Caki2 (cell line): ENCODE data around the gene MKLN1. TPM values are rescaled to one million over a fixed set of nuclear protein-coding genes. Genes with fewer than 3 reads are reported as not detected.
"Not testable (repeated sequence)": the region's sequence is repeated elsewhere in the genome, so short reads cannot be mapped to it uniquely, and the experiment has no call there.

Experiments used
- DNase-seq: peaks from one replicate; pipeline ENCODE4 v3.0.0-alpha.2; 2015; ENCODE audit warnings: low read depth
- in situ Hi-C: cut with HindIII; loops from 2 replicates; pipeline ENCODE4 v1.10.0; 2016; ENCODE audit warnings: low sequenced_read_pairs, low pct_unique_long_range_greater_than_20kb, mixed read lengths
- total RNA-seq: library from RNA; depleted of rRNA; stranded (reverse); fragments of >200 nt; shearing (Covaris generic); gene quantifications from 2 replicates; pipeline ENCODE4 v1.2.3, GENCODE V29; 2014; ENCODE audit warnings: low replicate concordance

The MKLN1 gene
- total RNA-seq, 1 experiment from 2014 or later, result 21.5 TPM

DNA sequence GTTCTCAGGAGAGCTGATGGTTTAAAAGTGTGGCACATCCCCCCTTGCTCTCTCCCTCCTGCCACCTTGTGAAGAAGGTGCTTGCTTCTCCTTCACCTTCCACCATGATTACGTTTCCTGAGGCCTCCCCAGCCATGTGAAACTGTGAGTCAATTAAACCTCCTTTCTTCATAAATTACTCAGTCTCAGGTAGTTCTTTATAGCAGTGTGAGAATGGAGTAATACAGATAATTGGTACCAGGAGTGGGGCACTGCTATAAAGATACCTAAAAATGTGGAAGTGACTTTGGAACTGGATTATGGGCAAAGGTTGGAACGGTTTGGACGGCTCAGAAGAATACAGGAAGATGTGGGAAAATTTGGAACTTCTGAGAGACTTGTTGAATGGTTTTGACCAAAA lies 21.6 kb upstream of the MKLN1 start:
- in situ Hi-C loops, result not testable (repeated sequence)

DNA sequence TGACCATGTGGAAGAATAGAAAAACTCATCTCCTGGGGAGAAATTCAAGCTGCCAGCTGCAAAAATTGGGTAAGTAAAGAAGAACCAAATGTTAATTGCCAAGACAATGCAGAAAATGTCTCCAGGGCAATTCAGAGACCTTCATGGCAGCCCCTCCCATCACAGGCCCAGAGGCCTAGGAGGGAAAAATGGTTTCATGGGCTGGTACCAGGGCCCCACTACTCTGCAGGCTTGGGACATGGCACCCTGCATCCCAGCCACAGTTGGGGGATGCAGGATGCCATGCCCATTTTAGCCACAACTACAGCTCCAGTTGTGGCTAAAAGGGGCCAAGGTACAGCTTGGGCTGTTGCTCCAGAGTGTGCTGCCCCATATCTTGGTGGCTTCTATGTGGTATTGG lies 20.9 kb upstream of the MKLN1 start:
- DNase-seq, result no peak
- in situ Hi-C loops, result no loop called here

More for the DNA sequence above, 21.6 kb upstream of the MKLN1 start:
- DNase-seq, result not testable (repeated sequence)

DNA sequence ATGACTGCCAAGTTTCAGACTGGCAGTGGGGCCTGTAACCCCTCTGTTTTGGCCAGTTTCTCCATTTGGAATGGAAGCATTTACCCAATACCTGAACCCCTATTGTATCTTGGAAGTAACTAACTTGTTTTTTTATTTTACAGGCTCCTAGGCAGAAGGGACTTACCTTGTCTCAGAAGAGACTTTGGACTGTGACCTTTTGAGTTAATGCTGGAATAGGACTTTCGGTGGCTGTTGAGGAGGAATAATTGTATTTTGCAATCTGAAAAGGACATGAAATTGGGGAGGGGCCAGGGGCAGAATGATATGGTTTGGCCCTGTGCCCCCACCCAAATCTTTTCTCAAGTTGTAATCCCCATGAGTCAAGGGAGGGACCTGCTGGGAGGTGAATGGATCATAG lies 20.0 kb upstream of the MKLN1 start:
- DNase-seq, result no peak
- in situ Hi-C loops, result no loop called here

DNA sequence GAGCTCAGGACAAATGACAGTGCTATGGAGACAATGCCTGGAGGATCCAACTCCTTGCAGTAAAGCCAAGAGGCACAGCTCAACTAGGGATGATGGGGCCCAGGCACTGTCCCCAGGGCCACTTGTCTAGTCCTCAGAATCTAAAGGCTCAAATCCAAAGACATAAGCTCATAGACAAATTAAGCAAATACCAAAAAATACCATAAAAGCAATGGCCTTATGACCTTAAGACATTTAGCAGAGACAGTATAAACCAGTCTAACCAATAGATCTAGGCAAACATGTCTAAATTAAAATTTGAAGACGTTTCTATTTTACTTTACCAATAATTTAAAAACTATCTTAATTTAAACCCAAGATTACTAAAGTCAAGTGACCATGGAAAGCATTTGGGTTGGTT lies 14.8 kb upstream of the MKLN1 start:
- DNase-seq, result no peak
- in situ Hi-C loops, result no loop called here

DNA sequence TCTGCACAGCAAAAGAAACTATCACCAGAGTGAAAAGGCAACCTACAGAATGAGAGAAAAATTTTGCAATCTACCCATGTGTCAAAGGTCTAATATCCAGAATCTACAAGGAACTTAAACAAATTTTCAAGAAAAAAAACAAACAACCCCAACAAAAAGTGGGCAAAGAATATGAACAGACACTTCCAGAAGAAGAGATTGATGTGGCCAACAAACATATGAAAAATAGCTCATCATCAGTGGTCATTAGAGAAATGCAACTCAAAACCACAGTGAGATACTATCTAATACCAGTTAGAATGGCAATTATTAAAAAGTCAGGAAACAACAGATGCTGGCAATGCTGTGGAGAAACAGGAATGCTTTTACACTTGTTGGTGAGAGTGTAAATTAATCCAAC lies 7.1 kb upstream of the MKLN1 start:
- in situ Hi-C loops, result no loop called here
- DNase-seq, result no peak

DNA sequence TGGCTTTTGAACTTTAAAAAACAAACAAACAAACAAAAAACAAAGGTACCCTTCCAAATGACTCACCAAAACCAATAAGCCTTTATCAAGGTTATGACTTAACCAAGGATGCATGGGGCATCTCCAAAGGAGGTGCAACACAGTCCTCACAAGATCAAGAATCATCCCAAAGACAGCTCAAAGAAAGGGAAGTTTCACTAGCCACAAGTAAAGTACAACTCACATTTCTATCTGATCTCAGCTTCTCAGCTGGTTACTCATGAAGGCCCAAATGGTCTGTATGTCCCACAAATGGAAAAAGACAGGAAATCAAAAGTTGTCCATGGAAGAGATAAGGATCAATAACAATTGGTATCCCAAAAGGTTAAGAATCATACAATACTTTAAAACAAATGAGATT lies 6.0 kb upstream of the MKLN1 start:
- no peak for DNase-seq
- in situ Hi-C loops, result no loop called here

DNA sequence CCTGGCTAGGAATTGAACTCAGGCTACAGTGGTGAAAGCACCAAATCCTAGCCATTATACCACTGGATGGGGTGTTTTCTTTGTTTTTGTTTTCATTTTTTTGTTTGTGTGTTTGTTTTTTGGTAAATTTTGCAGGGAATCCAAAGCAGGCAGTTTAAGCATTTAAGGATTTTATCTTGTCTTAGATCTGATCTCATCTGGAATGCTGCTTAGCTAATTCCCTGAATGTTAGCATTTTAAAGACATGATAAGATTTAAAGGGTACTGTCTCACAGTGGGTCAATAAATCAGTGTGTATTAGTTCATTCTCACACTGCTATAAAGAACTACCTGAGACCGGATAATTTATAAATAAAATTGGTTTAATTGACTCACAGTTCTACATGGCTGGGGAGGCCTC lies 5.6 kb upstream of the MKLN1 start:
- in situ Hi-C loops, result no loop called here
- DNase-seq, result no peak

DNA sequence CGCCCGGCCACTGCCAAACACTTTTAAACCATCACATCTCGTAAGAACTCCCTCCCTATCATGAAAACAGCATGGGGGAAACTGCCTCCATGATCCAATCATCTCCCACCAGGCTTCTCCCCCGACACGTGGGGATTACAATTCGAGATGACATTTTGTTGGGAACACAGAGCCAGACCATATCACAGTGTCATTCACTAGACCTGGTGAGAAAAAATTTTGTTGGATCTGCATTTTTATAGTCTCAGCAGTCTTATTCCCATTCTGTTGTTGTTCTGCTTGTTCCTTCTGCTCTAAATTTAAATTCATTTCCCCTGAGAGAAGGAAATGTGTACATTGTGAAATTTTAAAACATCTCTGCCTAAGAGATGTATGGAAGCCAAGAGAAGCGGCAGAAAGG lies 4.8 kb upstream of the MKLN1 start:
- in situ Hi-C loops, result no loop called here

DNA sequence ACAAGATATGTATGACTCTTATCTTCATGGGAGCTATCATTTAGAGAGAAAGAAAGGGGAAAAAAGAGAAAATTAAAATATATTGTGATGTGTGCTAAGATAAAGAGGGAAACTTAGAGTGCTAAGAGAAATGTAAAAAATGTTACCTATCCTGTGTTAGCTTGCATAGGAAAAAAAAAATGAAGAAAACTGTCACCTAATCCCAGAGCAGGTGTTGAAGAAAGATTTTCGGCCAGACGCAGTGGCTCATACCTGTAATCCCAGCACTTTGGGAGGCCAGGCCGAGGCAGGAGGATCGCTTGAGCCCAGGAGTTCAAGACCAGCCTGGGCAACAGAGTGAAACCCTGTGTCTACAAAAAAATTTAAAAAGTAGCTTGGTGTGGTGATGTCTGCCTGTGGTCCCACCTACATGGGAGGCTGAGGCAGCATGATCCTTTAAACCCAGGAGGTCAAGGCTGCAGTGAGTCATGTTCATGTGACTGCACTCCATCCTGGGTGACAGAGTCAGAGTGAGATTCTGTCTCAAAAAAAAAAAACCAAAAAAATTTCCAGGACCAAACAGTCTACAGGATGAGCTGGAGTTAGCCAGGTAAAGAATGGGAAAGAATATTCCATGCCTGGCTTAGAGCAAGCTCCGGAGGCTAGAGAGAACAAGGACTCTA lies 2.4 kb upstream of the MKLN1 start:
- peak; percentile 34 for DNase-seq
- in situ Hi-C loops, result no loop called here

More for the DNA sequence above, 4.8 kb upstream of the MKLN1 start:
- DNase-seq, result no peak

DNA sequence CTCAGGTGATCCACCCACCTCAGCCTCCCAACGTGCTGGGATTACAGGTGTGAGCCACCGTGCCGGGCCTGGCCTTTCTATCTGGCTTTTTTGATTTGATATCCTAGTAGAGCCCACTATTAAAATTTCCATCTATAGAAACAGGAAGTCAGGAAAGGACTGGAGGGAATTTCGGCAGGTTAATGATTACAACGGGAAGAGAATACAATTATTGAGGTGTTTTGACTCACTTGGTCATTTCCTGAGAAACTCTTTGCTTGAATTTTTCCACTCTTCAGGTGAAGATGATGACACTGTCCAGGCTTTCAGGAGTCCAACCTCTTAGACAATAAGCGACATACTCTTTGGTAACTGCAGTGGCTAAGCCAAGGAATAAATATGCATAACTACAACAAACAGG lies 1.1 kb upstream of the MKLN1 start:
- in situ Hi-C loops, result no loop called here
- DNase-seq, result peak; percentile 65

DNA sequence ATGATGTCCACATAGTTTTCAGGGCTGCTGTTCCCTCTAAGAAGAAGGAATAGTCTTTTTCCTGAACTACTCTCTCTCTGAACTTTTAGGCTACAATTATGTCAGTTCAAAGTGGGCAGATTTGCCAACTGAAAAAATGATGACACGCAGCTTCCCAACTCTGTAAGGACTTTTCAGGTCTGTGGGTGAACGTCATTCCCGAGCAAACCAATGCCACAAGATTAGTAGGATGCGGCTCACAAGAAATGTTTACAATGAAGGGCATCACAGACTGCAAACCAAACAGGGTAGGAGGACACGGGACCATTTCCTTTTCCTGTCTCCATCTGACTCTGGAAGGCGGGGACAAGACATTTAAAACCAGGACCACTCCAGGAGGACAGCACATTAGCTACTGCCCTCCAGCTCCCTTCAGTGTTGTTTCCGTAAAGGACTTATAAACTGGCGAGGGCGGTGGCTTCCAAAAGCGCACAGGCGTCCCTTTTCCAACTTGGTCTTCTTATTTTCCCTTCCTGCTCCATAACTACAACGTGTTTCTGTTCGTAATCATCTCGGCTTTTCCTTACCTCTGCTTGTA lies 539 bp upstream of the MKLN1 start:
- DNase-seq, result peak; percentile 71
- in situ Hi-C loops, result no loop called here

DNA sequence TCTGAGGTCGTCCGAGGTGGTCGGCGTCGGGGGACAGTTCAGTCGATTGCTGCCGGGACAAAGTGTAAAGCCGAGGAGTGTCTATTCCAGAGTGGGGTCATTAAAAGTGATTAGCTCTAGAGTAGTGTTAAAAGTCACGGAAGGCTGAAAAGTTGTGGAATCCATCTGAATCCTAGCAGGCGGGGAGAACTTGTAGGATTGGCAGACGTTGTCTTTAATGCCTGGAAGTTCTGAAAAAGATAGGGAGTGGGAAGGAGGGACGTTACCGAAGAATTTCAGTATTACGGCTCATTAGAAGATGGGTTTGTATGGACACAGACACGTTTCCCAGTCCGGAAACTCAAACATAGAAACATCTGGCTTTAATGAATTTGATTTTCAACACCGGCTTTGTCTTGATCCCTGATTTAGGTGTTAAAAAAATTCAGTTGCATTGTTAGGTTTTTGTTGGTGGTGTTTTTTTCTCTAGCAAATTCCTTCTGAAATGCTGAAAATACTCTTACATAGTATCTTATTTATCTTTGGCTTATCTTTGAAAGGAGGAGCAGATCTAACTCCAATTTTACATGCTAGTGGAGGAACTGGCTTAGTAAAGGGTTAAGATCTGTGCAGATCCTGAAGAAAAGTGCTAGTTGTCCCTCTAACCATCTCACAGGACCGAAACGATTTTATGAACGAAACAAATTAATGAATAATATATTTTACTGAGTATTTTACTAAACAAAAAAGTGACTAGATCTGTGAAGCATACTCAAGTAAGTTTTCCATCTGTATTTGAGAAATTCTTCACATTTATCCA lies 900 bp downstream of the MKLN1 start:
- DNase-seq, result peak; percentile 38

DNA sequence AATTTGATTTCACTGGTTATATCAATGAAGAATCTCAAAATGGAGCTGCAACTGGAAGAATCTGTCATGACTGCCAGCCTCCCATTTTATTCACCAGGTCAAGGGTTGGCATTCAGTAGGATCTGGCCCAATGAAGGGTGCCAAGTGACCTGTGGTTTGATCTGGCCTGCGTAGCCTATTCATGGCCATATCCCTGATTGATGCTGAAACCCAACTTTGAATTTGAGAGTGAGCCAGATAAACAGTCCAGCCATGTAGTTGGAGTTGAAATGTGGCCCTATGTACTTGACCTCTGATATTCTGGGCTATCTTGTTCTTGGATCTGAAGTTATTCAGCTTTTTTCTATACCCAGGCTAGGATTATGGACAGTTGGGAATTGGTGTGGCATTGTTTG lies 1.5 kb downstream of the MKLN1 start:
- in situ Hi-C loops, result no loop called here

More for the DNA sequence above, 900 bp downstream of the MKLN1 start:
- in situ Hi-C loops, result no loop called here

DNA sequence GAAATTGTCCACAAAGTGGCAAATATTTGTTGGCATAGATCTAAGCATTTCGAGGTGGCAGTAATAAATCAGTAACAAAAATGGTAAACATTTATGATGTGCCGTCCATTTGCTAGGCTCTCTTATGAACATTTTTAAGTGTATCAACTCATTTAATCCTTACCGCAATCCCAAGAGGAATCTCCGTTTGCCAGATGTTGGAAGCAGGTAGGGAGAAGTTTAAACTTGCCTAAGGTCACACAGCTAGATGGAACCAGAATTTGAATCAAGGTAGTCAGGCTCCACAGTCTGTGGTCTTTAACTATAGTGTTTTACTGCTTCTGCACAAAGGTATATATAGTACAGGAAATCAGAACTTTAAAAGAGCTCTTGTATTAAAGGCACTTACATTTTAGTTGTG lies 2.6 kb downstream of the MKLN1 start:
- in situ Hi-C loops, result no loop called here
- DNase-seq, result no peak

More for the DNA sequence above, 1.5 kb downstream of the MKLN1 start:
- DNase-seq, result peak; percentile 30

DNA sequence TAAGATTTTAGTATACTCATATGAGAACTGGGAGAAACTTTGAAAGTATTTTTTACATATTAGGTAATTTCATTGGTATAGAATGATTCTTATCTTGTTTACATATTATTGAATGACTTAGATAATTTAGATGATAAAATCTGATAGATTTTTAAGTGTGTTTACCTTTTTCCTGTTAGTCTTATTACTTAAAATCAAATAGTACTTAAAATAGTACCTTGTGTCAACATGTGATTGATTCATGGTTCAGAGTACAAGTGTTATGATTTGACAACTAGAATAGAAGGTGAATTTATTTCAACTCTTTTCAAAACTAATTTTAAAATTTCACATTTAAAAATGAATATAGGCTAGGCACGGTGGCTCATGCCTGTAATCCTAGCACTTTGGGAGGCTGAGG lies 4.1 kb downstream of the MKLN1 start:
- in situ Hi-C loops, result no loop called here
- no peak for DNase-seq

DNA sequence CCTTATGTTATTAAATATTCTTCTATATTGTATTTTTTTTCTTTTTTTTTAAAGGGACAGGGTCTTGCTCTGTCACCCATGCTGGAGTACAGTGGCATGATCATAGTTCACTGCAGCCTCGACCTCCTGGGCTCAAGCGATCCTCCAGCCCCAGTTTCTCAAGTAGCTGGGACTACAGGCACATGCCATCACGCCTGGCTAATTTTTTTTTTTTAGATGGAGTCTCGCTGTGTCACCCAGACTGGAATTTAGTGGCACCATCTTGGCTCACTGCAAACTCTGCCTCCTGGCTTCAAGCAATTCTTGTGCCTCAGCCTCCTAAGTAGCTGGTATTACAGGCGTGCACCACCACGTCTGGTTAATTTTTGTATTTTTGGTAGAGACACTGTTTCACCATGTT lies 5.1 kb downstream of the MKLN1 start:
- not testable (repeated sequence) for DNase-seq

DNA sequence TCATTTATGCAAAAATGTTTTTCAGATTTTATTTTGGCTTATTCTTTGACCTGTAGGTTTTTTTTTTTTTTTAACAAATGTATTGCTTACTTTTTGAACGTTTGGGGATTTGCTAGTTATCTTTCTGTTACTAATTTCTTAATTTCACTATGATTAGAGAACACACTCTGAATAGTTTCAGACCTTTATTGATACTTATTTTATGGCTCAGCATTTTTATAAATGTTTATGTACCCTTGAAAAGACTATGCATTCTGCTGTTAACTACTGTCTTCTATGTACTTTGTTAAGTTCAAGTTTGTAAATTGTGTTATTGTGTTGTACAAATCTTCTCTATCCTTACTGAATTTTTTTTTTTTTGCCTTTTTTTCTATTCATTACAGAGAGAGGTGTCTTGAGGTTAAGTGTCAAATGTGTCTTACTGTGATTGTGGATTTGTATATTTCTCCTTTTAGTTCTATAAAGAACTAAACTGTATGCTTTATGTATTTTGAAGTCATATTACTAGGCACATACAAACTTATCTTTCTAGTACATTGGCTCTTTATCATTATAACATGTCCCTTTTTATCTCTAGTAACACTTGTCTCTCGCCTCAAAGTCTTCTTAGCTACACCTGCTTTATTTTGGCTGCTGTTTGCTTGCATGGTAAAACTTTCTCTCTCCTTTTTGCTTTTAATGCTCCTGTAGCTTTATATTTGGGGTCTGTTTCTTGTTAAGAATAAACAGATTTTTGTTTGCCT lies 8.1 kb downstream of the MKLN1 start:
- in situ Hi-C loops, result no loop called here
- no peak for DNase-seq

More for the DNA sequence above, 5.1 kb downstream of the MKLN1 start:
- in situ Hi-C loops, result not testable (repeated sequence)

DNA sequence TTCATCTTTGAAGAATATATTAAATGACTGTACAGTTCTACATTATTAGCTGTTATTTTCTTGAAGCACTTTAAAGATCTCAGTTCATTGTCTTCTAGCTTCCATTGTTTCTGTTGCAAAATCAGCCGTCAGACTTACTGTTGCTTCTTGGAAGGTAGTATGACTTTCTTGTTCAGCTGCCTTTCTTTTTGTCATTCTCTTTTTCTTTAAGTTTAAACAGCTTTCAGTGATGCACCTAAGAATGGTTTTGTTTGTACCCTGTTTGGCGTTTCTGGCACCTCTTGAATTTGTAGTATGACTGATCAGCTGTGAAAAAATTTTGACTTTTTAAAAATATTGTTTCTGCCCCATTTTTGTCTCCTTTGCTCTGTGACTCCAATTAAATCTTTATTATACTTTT lies 9.3 kb downstream of the MKLN1 start:
- DNase-seq, result no peak
- in situ Hi-C loops, result no loop called here

DNA sequence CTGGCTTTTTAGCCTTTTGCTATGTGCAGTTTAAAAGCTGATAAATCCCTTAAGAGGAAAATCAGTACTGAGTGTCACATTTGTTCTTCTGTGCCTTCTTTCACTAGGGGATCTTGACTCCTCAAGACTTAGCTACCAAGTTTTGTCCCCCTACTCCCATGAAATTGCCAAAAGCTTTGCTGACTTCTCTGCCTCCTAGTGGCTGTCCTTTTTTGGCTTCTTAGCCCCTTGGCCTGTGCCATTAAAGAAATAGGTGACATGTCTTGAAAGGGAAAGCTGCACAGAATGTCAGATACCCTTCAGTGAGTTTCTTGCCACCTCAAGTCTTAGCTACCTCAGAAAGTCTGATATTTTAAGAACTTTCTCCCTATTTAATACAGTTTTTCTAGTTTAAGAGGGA lies 10.5 kb downstream of the MKLN1 start:
- DNase-seq, result no peak
- in situ Hi-C loops, result no loop called here
